Right lobe of liver (tissue), 4 donors: ENCODE data around the gene EFCAB5.

Source experiments
- POLR2A ChIP-seq: fragments of 450-650 bp; IDR thresholded peaks from one replicate; pipeline ENCODE4 v1.6.1; 2017; ENCODE audit warnings: antibody characterized with exemption, mild to moderate bottlenecking
- TF ChIP-seq, protein P1 (sequence below), 4 donors: fragments of 200-600 bp in 3 of 4; fragments of 450-650 bp in 1 of 4; IDR thresholded peaks; one replicate each; pipeline versions ENCODE4 v1.5.1 to v1.8.0; 2016 to 2022; ENCODE audit warnings: antibody characterized with exemption in 4 of 4, mild to moderate bottlenecking in 2 of 4
- donor health status: DM: no; HTN: no; CAD: no.
- donor health status: DM: no; HTN: no; CAD: no.
- donor health status: DM: no; HTN: yes; CAD: no.

- TF ChIP-seq, protein P1, sequence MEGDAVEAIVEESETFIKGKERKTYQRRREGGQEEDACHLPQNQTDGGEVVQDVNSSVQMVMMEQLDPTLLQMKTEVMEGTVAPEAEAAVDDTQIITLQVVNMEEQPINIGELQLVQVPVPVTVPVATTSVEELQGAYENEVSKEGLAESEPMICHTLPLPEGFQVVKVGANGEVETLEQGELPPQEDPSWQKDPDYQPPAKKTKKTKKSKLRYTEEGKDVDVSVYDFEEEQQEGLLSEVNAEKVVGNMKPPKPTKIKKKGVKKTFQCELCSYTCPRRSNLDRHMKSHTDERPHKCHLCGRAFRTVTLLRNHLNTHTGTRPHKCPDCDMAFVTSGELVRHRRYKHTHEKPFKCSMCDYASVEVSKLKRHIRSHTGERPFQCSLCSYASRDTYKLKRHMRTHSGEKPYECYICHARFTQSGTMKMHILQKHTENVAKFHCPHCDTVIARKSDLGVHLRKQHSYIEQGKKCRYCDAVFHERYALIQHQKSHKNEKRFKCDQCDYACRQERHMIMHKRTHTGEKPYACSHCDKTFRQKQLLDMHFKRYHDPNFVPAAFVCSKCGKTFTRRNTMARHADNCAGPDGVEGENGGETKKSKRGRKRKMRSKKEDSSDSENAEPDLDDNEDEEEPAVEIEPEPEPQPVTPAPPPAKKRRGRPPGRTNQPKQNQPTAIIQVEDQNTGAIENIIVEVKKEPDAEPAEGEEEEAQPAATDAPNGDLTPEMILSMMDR (IDR thresholded peaks at IDR 0.05), result no peak
- no peak for TF ChIP-seq POLR2A
Observed at GRCh38 chr17:30062372-30062771, 120.9 kb downstream of the EFCAB5 start.
